WI38 (cell line): ENCODE measurements around the gene LITAFD.
A peak's percentile ranks its signal among the peaks of the same experiment; 100 is the strongest.

Experiments
- H3K4me3 ChIP-seq: 2 replicates; pipeline ENCODE4 v1.5.1; 2011; ENCODE audit warnings: low read depth, mild to moderate bottlenecking, control low read depth, low read length
- CTCF ChIP-seq: IDR thresholded peaks from 2 replicates; pipeline ENCODE4 v1.5.1; 2012; ENCODE audit warnings: low read depth, mild to moderate bottlenecking, control low read depth, low read length

Gene LITAFD

DNA sequence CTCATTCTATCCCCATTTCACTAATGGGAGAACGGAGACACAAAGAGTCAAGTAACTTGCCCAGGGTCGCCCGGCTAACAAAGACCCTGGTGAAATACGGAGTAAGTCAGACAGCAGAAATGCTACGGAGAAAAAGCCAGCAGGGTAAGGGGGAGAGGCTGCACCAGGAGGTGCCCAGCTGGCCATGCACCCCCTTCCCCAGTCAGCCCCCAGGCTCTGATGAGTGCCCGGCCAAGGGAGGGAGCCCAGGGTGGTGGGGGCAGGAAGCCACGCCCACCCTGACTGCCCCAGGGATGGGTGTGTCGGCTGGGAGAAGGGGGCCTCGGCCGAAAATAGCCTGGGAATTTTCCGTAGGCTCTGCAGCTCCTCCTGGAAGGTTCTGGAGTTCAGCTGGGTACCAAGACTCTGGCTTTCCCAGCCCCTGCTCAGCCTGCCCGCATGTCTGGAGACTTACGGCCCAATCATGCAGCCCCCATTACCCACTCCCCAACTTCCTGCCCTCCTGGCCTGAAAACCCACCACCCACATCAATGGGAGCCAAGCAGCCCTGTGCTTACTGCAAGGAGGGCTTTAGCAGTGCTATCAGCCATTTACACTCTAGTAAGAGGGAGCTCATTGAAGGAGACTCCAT is 17.6 kb upstream of the LITAFD start:
- no peak for TF ChIP-seq CTCF
- H3K4me3 ChIP-seq: no peak overlapping the region

DNA sequence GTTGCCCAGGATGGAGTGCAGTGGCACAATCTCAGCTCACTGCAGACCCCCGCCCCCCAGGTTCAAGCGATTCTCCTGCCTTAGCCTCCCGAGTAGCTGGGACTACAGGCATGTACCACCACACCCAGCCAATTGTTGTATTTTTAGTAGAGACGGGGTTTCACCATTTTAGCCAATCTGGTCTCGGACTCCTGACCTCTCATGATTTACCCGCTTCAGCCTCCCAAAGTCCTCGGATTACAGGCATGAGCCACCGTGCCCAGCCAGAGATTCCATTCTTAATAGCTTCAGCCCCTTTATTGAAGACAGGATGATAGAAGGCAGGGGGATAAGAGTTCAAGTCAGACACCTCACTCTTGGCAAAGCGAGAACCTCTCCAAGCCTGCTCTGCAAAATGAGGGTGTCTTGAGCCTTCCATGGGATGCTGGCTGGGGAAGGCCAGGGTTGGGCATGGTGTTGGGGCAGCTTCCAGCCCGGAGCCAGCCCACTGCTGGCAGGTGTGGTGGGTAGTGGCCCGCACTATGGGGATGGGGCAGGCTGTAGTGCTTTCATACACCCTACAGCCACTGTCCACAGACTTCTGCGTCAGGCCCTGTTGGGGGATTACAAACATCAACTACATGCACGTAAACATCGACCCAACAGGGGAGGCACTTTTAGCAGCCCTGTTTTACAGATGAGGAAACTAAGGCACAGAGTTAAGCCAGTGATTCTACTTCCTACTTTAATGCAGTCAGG is 16.8 kb upstream of the LITAFD start:
- no peak for TF ChIP-seq CTCF
- no peak overlapping the region for H3K4me3 ChIP-seq

DNA sequence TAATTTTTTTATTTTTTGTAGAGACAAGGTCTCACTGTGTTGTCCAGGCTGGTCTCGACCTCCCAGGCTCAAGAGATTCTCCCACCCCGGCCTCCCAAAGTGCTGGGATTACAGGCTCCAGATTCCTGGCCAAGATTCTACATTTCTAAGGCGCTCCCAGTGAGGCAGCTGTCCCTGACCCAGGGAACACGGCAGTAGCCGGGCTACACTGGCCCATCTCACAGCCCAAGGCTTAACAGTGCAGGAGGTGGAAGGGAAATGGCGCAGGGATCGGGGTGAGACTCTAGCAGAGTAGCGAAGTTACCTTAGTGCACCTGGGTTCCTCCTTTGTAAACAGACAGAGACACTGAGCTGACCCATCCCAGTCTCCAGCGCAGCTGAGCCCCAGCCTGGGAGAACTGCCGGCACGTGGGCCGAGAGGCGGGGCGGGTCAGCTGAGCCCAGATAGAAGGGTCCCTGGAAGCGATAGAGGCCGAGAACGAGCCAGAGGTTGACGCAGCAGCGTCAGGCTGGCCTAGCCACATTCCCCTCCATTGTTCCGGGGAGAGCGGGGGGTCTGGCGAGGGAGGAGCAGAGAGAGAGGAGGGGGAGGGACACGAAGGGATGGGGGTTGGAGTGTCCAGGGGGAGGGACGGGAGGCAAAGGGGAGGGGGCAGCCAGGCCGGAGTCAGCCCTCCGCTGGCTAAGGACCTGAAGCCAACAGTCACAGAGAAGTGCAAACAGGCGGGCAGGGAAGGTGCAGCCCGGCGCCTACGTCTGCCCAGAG is 15.8 kb upstream of the LITAFD start:
- peak overlapping the region; percentile 86 for H3K4me3 ChIP-seq
- TF ChIP-seq CTCF: no peak

GRCh38 chr16:8866884-8867215 is 15.3 kb upstream of the LITAFD start:
- no peak for TF ChIP-seq CTCF
- peak overlapping the region; percentile 86 for H3K4me3 ChIP-seq

DNA sequence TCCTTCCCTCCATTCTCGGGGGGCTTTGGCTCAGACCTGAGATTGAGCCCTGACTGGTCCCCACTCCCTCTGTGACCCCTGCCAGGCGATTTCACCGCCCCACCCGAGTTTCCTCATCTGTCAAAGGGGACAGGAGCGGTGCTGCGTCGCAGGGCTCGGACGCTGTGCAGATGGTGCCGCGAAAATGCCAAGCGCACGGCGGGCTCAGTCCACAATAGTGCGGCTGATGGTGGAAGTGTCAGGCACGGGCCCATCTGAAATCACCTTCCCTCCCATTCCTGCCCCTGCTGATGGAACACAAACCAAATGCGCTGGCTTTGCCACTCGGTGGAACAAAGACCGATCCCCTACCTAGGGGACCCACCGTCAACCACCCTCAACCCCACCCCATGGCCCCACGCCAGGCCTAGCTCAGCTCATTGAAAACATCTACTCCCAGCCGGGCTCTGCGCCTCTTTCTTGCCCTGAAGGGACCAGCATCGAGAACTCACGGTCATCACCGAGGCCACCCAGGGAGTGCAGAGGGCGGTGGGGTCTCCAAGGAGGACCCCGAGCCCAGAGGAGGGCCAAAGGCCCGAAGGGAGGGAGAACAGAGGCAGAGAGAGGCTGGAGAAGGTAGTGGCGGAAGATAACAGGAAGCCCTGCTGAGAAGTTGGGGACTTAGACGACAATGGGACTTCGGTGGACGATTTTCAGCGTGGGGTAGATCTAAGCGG is 14.8 kb upstream of the LITAFD start:
- H3K4me3 ChIP-seq: peak overlapping the region; percentile 86
- TF ChIP-seq CTCF: no peak

DNA sequence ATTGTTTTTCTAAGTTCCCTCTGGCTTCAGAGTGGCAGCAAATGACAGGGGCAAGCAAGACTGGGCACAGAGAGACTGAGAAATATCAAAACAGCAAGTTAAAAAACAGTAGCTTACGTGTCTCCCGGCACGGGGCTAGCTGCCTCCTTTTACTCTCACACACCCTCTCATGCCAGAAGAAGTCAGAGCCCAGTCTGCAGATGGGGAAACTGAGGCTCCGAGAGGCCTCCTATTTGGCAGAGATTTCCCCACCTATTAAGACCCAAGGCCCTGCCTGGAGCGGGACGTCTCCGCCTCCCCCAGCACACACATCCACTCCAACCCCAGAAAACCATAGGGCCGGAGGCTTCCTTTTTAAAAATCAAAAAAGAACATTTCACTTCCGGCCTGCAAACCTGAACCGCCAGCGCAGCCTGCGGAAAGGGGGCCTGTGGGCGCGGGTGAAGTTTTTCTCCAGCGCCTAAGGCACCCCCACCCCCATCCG is 14.2 kb upstream of the LITAFD start:
- H3K4me3 ChIP-seq: peak overlapping the region; percentile 86
- no peak for TF ChIP-seq CTCF
